Raji (cell line): ENCODE measurements around the gene RANBP3.

ENCODE experiments used
- POLR2A ChIP-seq: IDR thresholded peaks from 2 replicates; pipeline ENCODE4 v1.6.1; 2011; ENCODE audit warnings: low read depth, low read length, control low read depth; ENCODE audit not compliant: insufficient read depth

Gene RANBP3

DNA sequence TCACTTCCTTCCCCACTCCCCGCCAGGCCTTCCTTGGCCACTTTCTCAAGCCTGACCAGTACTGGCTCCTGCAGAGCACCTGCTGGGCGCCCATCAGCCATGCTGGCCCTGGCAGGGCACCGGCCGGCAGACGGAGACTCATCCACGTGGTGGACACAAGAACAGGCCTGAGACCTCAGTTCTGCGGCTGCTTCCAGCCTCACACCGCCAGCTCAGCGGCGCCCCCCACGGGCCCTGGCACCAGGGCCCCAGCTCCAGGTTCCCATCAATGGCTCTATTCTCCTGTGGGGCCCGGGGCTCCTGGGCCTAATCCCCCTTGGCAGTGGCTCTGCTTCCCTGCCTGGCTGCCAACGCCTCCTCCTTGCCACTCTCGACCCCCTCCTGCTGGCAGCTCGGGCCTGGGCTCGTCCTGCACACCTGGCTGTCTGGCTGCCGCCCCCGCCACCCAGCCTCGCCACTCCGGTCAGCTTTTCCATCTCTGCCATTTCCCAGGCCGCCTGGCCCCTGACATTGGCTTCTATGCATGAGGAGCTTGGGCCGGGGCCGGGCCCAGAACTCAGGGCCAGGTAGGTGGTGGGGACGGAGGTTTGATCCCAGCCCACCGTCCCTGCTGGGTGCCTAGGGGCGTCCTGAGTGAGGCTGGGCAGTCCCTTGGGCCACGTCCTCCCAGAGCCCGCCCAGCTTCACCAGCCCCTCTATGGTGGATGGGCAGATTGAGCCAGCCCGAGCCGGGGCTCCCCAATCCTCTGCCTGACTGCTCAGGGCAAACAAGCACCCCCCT lies 80.6 kb downstream of the RANBP3 start:
- no peak for TF ChIP-seq POLR2A

DNA sequence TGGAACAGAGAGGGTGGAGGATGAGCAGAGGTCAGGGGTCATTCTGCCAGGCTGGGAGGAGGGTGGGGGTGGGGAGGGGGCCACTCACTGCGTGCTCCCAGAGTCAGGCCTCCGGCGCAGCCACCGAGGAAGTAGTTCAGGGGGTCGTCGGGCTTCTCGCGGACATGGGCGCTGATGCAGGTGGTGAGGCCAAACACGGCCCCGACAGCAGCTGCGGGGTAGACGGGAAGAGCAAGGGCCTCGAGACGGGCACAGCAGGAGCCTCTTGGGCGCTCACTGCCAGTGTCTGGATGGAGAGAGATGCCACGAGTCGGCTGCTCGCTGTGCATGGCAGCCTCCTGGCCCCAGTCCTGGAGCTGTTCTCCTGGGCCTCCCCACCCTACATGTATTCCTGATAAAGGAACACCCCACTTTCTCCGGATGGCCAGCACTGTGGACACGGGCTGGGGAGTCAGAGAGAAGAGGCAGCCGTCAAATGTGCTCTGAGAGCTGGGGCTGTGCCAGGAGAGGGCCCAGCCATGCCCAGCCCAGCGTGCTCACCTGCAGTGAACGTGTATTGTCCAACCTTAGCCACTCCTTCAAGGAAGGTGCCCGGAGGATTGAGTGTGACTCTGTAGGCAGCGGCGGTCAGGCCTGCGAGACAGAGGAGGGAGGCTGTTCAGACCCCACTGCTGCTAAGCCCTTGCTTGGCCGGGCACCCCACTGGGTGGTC lies 81.4 kb downstream of the RANBP3 start:
- TF ChIP-seq POLR2A: no peak

- no peak for TF ChIP-seq POLR2A
Measured at GRCh38 chr19:5895890-5896289, 82.0 kb downstream of the RANBP3 start.

- no peak for TF ChIP-seq POLR2A
Measured at GRCh38 chr19:5895409-5895808, 82.5 kb downstream of the RANBP3 start.

DNA sequence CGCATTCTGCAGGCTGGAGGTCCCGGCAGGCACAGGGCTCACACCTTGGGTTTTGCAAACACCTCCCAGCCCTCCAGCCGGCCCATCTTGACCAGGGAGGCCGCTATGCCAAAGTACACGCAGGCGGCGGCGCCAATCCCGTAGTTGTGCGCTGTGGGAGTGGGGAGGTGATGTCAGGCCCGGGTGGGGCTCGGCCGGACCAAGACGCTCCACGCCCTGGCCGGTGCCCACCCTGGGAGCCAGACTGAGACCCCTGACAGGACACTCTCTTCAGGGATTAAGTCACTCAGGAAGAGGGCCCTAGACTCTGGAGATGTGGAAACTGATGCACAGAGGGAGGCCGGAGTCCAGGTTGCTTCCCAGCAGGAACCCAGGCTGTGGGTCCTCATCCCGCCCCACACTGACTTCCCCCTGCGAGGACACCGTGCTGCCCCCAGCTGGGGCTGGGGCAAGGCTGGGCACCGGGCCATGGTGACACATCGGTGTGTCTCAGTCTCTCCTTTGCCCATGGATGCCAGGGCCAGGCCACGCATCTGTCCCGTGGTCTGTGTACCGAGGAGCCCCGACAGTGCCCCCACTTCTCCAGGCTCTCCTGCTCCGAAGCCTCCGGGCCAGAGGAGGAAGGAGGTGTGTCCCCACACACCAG lies 83.1 kb downstream of the RANBP3 start:
- no peak for TF ChIP-seq POLR2A

- TF ChIP-seq POLR2A: no peak
Measured at GRCh38 chr19:5893907-5894703, 83.8 kb downstream of the RANBP3 start.

- no peak for TF ChIP-seq POLR2A
Measured at GRCh38 chr19:5893296-5893903, 84.5 kb downstream of the RANBP3 start.

- no peak for TF ChIP-seq POLR2A
Measured at GRCh38 chr19:5892772-5893275, 85.1 kb downstream of the RANBP3 start.

DNA sequence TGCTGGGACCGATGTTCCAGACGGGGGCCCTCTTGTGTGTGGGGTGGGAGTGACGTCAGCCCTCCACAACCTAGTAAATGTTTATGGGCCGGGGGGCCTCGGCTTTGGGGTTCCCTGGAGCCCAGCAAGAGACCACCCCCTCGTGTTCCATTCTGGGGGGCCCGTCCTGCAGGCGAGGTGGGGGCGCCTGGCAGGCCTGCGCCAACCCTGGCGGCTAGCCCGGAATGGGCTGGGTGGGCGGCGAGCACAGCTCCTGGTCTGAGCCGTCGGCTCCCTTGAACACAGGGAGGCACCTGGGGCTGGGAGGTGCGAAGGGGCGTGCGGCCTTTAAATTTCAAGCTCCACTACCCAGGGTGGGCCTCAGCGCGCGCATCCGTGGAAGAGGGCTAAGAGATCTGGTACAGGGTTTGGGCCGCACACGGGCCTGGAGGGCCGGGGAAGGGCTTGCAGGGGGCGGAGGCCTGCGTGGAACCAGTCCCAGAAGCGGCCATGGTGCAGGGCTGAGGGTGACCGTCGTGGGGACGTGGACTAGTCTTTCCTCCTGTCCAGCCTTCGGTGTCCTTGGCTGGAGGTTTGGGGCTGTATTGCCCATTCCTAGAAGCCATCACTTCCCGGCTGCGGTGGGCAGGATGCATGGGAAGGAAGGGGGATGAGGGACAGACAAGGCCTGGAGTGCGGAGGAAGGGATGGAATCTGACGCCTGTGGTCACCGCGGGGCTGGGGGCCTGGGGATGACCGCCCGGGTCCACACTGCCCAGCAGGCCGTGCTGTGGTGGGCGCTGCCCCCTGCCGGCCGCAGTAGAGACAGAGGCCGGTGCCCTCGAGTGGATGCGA lies 85.8 kb downstream of the RANBP3 start:
- TF ChIP-seq POLR2A: no peak; the same call in 1 of the 2 replicates

DNA sequence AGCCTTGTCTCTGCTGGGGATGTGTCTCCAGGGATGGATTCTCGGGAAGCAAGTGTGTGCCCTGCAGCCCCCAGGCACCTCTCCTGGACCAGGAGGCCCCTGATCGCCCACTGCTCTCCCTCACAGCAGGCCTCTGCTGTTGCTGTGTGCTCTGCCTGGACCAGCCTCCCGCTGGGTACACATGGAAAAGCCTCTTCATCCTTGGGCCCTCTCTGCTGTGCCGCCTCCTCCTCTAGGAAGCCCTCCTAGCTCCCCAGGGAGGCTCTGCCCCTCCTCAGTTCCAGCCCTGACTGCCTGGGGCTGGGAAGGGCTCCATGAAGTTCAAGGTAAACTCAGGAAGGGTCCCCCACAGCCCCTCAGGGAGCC lies 86.4 kb downstream of the RANBP3 start:
- TF ChIP-seq POLR2A: no peak

- TF ChIP-seq POLR2A: no peak
Measured at GRCh38 chr19:5890099-5890498, 87.8 kb downstream of the RANBP3 start.

GRCh38 chr19:5889288-5889971 lies 88.5 kb downstream of the RANBP3 start:
- no peak for TF ChIP-seq POLR2A

DNA sequence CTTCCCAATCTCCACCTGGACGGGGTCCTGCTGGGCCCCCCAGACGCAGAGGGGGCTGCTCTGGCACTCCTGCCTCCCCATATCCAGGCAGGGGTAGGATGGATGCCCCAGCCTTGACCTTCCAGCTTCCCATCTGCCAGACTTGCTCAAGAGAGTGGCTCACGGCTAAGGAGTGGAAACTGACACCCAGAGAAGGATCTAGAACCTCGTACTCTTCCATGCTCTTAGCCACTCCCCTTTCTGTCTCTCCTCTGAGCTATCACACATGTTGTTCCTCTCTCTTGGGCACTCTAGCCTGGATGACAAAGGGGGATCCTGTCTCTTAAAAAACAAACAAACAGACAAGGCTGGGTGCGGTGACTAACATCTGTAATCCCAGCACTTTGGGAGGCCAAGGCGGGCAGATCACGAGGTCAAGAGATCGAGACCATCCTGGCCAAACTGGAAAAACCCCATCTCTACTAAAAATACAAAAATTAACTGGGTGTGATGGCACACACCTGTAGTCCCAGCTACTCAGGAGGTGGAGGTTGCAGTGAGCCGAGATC lies 95.4 kb downstream of the RANBP3 start:
- no peak for TF ChIP-seq POLR2A
